Peyer's patch (tissue), 4 donors: ENCODE results near the gene SCRN2.

ENCODE experiments used
- POLR2A ChIP-seq, 2 donors: fragments of 450-650 bp; IDR thresholded peaks; one replicate each; pipeline ENCODE4 v1.5.1; 2017; ENCODE audit warnings: antibody characterized with exemption in 2 of 2, mild to moderate bottlenecking in 2 of 2, moderate library complexity in 2 of 2
- TF ChIP-seq, protein P1 (sequence below), 6 experiments: fragments of 450-650 bp in 4 of 6; fragments of 200-600 bp in 2 of 6; sonication (generic) in 1 of 6; IDR thresholded peaks; one replicate each; pipeline ENCODE4 v1.5.1; 2017 to 2019; ENCODE audit warnings: antibody characterized with exemption in 6 of 6, mild to moderate bottlenecking in 3 of 6, moderate library complexity in 1 of 6

DNA sequence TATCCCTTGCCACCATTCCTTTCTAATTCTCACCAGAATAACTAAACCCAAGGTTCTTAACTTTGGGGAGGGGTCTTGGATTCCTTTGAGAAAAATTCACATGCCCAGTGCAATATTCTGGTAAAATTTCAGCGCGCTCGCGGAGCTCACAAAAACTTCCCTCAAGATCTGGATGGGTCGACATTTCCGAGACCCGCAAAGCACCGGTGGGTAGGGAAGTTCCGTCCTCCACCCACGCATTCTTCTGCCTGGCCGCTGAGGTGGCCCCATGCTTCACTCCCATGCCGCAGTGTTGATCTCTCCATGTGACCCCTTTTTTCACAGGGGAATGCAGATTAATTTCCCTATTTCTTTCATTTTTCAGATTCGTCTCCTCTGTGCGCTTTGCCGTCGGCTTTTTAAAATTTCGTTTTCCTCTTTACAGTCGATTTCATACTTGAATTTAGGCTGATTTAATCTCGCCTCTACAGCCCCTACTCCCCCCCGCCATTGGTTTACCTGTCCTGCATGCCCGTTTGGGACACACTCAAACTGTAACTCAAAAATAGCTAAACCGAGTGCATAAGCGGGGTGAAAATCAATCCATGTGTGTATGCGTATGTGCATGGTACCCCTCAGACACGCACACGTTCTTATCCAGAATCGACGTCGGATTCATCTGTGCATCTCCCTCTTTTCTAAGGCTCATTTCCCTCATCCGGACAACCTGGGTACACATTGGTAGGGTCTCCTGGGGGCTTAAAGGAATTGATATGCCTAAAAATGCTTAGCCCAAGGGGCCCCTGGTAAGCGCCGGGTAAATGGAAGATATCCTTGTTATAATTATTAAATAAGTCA lies 11.3 kb upstream of the SCRN2 start:
- TF ChIP-seq, protein P1, sequence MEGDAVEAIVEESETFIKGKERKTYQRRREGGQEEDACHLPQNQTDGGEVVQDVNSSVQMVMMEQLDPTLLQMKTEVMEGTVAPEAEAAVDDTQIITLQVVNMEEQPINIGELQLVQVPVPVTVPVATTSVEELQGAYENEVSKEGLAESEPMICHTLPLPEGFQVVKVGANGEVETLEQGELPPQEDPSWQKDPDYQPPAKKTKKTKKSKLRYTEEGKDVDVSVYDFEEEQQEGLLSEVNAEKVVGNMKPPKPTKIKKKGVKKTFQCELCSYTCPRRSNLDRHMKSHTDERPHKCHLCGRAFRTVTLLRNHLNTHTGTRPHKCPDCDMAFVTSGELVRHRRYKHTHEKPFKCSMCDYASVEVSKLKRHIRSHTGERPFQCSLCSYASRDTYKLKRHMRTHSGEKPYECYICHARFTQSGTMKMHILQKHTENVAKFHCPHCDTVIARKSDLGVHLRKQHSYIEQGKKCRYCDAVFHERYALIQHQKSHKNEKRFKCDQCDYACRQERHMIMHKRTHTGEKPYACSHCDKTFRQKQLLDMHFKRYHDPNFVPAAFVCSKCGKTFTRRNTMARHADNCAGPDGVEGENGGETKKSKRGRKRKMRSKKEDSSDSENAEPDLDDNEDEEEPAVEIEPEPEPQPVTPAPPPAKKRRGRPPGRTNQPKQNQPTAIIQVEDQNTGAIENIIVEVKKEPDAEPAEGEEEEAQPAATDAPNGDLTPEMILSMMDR (IDR thresholded peaks at IDR 0.05), result no peak
- TF ChIP-seq POLR2A (IDR thresholded peaks at IDR 0.05), result no peak
